HG03159 (cell line): ENCODE measurements around the gene NSMCE1.

Source experiments
- ATAC-seq: cut with Tn5 transposase; IDR thresholded peaks from one replicate; pipeline ENCODE4 v1.9.1; 2021; ENCODE audit warnings: mild to moderate bottlenecking, moderate library complexity; ENCODE audit not compliant: unreplicated experiment

NSMCE1 gene, protein sequence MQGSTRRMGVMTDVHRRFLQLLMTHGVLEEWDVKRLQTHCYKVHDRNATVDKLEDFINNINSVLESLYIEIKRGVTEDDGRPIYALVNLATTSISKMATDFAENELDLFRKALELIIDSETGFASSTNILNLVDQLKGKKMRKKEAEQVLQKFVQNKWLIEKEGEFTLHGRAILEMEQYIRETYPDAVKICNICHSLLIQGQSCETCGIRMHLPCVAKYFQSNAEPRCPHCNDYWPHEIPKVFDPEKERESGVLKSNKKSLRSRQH

DNA sequence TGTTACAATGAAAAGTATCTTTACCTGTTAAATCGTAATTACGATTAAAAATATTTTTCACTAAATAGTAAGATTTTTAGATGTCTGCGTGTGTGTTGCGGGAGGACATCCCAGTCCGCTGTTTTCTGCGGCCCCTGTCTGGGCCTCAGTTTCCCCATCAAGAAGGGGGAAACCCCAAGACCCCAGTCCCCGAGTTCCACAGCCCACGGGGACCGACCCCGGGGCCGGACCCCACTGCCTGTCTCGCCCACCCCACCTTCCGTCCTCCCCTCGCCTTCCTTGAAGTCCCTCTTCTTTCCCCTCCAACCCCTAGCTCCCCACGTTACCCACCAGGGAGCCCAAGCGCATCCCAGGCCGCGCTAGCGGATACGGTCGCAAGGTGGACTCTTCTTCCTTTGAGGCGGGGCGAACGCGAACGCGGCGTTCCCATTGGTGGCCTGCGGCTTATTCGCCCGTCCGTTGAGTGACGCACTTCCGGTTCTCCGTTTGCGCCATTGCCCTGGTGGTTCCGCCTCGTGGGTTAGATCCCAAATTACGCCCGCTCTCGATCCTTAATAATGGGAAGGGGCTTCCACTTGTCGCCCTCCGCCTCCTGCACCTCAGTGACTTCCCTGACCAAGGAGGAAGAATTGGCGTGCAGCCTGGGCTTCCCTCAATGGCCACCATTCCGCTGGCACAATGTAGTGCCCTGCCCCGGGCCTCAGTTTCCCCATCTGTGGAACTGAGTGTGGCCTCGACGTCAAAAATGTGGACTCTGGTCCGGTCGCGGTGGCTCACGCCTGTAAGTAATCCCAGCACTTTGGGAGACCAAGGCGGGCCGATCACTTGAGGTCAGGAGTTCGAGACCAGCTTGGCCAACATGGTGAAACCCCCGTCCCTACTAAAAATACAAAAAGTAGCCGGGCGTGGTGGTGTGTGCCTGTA, at the start of gene NSMCE1:
NSMCE1 (minus strand) TSS at position 397 of the 924 bp plus-strand sequence. CDS start 11,202 bp downstream, outside the sequence.
- ATAC-seq, result peak; percentile 95

DNA sequence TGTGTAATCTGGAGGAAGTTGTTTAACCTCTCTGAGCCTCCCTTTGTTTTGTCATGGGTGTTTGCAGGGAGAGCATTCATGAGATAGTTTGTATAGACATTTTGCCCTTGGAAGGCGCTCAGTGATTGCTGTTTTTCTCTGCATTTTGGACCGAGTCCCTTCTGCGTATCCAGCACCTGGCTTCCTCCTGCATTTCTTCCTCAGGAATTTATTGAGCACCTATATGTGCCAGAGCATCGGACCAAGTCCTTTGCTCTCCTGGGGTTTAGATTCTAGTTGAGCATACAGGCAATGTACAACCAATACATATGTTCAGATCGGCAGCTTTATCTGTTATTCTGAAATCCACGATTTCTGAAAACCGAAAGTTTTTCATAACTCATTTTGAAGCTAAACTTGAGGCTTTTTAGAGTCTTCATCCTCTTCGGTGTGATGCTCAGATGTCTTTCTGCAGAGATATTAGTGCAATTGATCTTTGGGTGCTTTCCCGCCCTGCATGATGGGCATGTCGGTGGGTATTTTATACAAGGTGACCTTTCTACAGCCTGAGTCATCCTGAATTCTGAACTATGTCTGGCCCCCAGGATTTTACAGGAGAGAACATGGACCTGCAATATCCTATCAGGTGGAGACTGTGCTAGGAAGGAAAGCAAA, 49.3 kb upstream of the NSMCE1 start:
- ATAC-seq, result no peak

DNA sequence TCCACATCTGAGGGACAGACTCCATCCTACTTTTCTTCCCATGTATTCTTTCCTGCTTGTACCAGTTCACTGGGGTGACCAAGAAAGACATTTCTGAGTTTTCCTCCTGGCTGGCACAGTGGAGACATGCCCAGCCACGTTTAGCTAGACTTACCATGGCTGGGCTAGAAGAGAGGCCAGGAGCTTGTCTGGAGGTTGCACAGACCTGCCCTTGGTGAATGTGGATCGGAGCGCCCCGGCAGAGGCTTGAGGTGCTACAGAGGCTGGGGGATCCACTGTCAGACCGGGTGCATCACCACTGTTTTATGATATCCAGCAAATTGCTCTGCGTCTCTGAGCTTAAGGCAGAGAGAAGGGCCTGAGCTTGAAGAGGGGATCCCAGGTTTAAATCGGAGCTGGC, 48.7 kb upstream of the NSMCE1 start:
- ATAC-seq, result no peak

DNA sequence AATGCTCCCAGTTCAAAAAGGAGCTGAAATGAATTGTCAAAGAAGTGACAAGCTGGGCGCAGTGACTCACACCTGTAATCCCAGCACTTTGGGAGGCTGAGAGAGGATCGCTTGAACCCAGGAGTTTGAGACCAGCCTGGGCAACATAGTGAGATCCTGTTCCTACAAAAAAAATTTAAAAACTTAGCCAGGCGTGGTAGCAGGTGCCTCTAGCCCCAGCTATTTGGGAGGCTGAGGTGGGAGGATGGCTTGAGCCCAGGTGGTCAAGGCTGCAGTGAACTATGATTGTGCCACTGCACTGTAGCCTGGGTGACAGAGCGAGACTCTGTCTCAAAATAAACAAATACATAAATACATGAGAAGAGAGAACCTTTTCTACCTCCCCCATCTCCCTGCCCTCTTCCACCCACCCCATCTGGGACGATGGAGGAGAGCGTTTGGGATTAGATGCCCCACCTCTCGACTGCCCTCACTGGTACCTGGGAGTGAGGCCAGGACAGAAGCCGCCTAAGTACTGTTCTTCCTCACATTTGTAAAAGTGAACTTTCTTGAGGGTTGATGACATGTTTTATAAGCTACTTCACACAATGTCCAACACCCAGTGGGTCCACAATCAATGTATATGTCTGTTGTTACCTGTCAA, 47.6 kb upstream of the NSMCE1 start:
- ATAC-seq, result no peak

DNA sequence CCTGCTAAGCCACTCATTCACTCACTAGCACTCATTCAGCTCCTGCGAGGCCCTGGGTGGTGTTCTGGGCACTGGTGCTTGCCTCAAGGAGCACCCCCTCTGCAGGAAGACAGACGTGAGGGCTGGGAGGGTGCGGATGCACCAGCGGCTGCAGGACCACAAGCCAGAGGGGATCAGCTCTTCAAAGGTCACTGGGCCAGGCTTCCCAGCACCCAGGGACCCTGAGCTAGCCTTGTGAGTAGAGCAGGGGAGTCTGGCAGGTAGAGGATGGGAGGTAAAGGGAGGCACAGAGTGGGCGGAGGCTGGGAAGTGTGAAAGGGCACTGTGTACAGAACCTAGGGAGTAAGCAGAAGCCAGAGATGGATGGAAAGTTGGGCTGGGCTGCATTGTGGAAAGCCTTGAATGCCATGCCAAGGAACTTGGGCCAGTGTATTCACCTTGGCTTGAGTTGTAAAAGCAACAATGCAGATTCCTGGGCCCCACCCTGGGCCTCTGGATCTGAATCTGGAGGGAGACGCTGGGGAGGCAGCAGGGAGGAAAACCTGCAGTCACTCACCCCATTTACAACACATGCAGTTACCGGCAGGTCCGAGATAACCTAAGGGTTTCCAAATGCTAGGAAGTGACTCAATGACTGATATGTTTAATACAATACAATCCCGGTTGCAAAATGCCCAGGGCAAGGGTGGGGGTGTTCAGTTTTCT, 46.9 kb upstream of the NSMCE1 start:
- ATAC-seq, result no peak

DNA sequence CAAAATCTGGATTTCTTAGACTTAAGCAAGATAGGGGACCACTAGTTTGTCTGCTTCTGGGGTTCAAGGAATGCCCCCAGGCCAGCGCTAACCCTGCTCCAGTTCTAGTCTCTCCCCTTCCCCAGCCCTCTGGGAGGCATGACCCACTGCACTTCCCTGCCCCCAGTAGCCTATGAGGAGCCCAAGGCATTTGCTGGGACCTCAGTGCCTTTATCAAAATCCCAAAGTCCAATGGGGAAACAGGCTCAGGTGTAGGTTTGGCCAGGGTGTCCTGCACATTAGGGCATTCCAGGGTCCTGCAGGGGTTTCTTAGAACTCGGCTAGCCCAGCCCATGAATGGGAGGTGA, 46.4 kb upstream of the NSMCE1 start:
- ATAC-seq, result no peak

DNA sequence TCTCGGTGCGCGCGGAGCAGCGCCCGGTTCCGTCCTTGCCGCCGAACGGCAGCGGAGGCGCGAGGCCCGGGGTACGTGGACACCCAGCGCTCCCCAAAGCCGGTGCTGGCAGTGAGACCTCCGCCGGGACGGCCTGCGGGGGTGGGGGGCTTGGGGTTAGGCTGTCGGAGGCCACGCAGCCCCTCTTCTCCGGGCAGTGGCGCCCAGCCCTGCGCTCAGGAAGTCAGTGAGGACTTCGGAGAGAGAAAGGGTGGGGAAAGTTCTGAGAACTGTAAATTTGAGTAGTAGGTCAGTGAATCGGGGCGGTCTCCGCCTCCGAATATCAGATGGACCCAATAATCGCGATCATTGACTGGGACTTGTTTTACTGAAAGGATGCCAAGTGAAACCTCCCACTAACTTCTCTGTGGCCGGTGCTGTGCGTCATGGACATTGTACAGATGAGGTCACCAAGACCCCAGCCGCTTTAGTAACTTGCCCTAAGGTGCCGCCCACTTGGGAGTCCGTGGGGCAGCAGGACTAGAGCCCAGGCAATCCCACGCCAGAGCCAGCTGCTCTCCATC, 45.7 kb upstream of the NSMCE1 start:
- ATAC-seq, result no peak

DNA sequence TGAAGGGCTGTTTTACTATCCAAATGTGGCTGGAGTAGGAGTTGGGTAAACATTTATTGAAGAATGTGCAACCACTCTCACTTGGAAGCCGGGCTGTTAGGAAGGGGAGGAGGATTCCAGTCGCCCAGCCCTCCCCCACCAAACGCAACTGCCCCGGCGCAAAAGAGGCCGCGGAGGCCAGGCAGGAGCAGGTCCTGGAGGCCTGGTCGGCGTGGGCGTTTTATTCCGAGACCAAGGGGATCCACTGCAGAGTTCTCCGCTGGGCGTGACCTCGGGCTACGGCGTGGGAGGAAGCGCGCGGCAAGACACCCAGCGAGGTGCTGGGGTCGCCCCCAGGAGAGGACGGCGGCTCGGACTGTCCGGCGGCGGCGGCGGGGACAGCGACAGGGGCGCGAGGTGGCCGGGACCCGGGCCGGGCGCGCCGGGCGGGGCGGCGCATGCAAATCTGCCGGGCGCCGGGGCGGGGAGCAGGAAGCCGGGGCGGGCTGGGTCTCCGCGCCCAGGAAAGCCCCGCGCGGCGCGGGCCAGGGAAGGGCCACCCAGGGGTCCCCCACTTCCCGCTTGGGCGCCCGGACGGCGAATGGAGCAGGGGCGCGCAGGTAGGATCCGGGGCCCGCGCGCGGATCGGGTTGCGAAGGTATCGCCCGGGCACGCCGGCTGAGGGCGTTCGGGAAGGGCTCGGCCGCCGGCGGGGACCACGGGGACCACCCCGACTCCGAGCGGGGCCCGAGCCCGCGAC, 45.0 kb upstream of the NSMCE1 start, which contains the start of gene IL4R:
IL4R (plus strand) TSS at position 553 of the 739 bp plus-strand sequence. CDS start 26,230 bp downstream, outside the sequence.
- no peak for ATAC-seq

DNA sequence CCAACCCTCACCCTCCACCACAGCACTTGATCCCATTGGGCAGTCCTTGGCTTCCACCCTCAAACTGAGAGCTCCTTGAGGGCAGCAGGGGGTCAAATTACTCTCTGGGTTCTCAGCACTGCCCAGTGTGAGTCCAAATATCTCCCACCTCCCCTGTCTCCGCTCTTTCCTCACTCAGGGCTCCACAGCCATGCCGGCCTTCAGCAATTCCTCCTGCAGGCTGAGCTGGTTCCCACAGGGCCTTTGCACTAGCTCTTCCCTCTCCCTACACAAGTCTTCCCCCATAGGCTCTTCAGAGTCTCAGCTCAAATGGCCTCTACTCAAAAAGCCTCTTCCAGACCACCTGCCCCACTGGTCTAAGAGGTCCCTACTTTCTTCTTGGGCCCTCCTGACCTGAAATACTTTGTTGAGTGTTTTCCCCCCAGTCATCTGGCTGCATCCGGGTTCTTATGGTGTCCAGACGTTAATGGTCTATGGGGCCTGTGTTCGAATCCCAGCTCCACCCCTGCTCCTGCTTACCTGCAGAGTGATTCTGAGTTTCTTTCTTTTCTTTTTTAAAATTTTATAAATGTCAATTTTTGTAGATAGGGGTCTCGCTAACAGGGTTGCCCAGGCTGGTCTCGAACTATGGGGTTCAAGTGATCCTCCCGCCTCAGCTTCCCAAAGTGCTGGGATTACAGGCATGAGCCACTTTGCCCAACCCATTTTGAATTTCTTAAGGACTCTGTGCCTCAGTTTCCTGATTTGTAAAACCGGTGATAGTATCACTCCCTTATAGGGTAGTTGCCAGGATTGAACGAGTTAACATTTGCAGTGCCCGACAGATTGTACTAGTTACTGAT, 44.2 kb upstream of the NSMCE1 start:
- ATAC-seq, result no peak

DNA sequence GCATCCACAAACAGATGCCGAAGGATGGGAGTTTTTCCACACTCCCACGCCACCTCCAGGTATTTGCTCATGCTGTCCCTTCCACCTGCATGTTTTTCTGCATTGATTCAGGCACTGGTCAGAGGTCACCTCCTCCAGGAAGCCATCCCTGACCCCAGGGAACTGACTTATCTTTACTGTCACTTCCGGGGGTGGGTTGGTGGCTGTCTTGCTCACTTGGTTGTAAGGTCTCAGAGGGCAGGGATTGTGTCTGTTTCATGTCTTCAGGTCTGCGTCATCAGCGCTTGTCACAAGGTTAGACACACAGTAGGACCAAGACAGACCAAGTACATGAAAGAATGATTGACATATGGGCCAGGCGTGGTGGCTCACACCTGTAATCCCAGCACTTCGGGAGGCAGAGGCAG, 43.3 kb upstream of the NSMCE1 start:
- no peak for ATAC-seq

DNA sequence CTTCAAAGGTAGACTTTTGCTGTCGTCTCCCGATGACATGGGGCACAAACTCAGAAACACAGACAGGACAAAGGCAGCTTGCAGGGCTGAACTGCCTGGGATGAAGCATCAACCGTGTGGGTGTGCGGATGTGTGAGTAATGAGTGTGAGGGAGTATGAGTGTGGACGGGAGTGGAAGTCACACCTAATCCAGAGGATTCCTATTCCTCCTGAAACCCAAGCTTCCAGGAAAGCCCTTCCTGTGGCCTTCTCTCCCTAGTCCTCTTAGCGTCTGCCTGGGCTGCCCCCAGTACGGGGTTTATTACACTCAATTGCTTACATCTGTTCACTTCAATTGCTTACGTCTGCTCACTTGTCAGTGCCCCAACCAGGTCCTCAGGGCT, 42.9 kb upstream of the NSMCE1 start:
- ATAC-seq, result no peak

DNA sequence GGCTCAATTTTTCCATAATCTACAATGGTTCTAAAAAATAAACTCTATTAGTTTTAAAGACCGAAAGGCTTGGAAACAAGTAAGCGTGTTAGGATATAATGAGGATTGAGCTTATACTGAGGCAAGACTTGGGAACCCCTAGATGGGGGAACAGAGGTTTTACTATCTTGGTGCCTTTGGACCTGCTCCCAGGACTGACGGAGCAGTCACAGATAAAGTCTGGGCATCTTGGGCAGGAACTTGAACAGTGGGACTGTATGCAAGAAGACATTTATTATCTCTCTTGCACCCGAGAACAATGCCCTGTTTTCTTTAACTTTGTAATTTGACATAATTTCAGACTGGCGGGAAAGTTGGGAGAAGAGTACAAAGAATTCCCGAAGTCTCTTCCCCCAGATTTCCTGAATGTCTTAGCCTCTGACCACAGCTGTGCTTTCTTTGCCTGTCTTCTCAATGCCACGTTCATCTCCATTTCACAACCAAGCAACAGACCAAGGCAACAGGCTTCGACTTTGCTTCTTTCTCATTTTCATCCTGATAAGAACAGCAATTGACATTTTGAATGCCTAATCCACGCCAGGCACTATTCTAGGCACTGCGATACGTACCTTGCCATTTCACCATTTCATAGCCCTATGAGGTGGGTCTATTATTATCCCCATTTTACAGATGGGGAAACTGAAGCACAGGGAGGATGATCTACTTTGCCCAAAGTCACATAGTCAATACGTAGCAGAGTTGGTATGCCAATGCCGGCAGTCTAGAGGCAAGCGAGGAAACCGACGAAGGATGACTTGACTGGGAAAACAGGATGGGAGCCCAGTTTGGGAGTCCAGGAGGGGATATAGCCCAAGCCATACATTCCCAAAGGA, 42.2 kb upstream of the NSMCE1 start:
- no peak for ATAC-seq

DNA sequence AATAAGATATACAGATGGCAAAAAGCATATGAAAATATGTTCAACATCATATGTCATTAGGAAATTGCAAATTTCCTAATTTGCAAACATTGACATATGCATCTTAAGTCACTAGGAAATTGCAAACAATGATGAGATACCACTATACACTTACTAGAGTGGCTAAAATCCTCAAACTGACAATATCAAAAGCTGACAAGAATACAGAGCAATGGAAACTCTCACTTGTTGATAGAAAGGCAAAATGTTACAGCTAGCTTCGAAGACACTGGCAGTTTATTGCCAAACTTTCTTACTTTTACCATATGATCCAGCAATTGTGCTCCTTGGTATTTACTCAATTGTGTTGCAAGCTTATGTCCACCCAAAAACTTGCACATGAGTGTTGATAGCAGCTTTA, 40.2 kb upstream of the NSMCE1 start:
- ATAC-seq, result no peak

DNA sequence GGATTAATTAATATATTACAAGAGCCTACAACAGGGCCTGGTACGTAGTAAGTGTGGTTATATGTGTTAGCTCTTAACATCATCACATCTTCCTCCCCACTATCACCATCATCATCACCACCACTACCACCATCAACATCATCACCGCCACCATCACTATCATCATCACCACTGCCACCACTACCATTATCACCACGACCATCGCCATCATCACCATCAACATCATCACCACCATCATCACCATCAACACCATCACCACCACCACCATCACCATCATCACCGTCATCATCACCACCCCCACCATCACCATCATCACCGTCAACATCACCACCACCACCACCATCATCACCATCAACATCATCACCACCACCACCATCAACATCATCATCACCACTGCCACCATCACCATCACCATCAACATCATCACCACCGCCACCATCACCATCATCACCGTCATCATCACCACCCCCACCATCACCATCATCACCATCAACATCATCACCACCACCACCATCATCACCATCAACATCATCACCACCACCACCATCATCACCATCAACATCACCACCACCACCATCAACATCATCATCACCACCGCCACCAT, 37.4 kb upstream of the NSMCE1 start:
- no peak for ATAC-seq

DNA sequence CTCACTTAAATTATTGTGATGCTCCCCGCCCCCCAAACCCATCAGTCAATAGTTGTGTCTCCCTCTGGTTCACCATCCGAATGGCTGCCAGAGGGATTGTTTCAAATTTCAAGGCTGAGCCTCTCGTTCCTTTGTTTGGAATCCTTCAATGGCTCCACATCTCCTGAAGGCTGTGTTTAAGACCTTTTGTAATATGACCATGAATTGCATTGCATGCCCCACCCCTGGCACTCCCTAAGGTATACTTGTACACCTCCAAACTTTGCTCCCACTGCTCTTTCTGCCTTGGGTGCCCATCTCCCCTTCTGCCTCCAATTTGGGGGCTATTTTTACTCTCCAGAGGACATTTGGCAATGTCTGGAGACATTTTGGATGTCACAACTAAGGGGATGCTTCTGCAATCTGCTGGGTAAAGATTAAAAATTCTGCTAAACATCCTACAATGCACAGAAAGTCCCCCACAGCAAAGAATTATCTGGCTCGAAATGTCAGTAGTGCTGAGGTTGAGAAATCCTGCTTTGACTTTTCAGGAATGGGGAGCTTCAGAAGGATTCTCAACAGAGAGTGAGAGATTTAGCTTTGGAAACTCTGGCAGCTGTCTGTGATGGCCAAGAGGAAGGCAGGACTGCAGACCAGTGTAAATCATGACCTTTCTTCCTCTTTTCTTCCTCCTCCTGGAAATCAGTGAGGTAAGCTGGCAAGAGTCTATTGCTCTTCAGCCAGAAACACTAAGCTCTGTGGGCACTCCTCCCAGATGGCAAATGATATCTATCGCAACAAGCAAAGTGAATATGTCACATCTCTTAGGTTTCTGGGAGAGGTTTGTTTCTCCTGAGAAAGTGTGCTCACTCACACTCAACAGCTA, 36.5 kb upstream of the NSMCE1 start:
- ATAC-seq, result no peak

DNA sequence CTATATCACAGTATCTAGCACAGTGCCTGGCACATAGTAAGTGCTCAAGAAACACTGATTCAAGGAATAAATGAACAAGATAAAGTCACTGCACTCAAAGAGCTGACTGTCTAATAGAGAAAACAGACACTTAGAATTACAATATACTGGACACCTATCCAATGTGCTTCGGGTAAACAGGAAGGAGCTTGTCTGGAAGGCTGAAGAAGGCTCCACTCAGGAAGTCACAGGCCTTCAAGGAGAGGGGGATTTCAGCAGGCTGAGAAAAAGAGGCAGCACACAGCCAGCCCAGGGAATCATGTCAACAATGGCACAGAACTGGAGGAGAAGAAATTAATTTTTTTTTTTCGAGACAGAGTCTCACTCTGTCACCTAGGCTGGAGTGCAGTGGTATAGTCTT, 35.5 kb upstream of the NSMCE1 start:
- no peak for ATAC-seq
